Measurements from ENCODE around the gene SLIT3.

The SLIT3 gene

GRCh38 chr5:168929656-168930055 is 371.3 kb downstream of the SLIT3 start:
- no peak overlapping the region for H3K4me3 ChIP-seq (ENCODE audit: low read depth, low read length)
- TF ChIP-seq CTCF (IDR thresholded peaks at IDR 0.05; ENCODE audit: insufficient read depth, low read depth, low read length, missing control alignments), result no peak
- no peak for DNase-seq (ENCODE audit: low read depth)

- DNase-seq (ENCODE audit: low read depth), result no peak
- no peak for TF ChIP-seq CTCF (IDR thresholded peaks at IDR 0.05; ENCODE audit: insufficient read depth, low read depth, low read length, missing control alignments)
- no peak overlapping the region for H3K4me3 ChIP-seq (ENCODE audit: low read depth, low read length)
These were observed 375.8 kb downstream of the SLIT3 start for GRCh38 chr5:168925160-168925559.

GRCh38 chr5:168921147-168921866 is 379.6 kb downstream of the SLIT3 start:
- no peak for DNase-seq (ENCODE audit: low read depth)
- TF ChIP-seq CTCF (IDR thresholded peaks at IDR 0.05; ENCODE audit: insufficient read depth, low read depth, low read length, missing control alignments), result no peak

GRCh38 chr5:168920019-168920810 is 380.7 kb downstream of the SLIT3 start:
- no peak for DNase-seq (ENCODE audit: low read depth)
- no peak for TF ChIP-seq CTCF (IDR thresholded peaks at IDR 0.05; ENCODE audit: insufficient read depth, low read depth, low read length, missing control alignments)
- H3K4me3 ChIP-seq (ENCODE audit: low read depth, low read length), result no peak overlapping the region

More at GRCh38 chr5:168921147-168921866, 379.6 kb downstream of the SLIT3 start:
- H3K4me3 ChIP-seq (ENCODE audit: low read depth, low read length), result no peak overlapping the region

- no peak for TF ChIP-seq CTCF (IDR thresholded peaks at IDR 0.05; ENCODE audit: insufficient read depth, low read depth, low read length, missing control alignments)
- H3K4me3 ChIP-seq (ENCODE audit: low read depth, low read length), result no peak overlapping the region
- no peak for DNase-seq (ENCODE audit: low read depth)
These were observed 382.9 kb downstream of the SLIT3 start for GRCh38 chr5:168917947-168918600.

- no peak for TF ChIP-seq CTCF (IDR thresholded peaks at IDR 0.05; ENCODE audit: insufficient read depth, low read depth, low read length, missing control alignments)
- H3K4me3 ChIP-seq (ENCODE audit: low read depth, low read length), result no peak overlapping the region
- no peak for DNase-seq (ENCODE audit: low read depth)
These were observed 384.1 kb downstream of the SLIT3 start for GRCh38 chr5:168916852-168917251.

All from GM12865 (cell line).